Breast epithelium (tissue), 4 donors: ENCODE measurements around the gene GSTM5. TPM values are rescaled to one million over a fixed set of nuclear protein-coding genes. Genes with fewer than 3 reads are reported as not detected.
"Not testable (repeated sequence)": the region's sequence is repeated elsewhere in the genome, so short reads cannot be mapped to it uniquely, and the experiment has no call there.

Experiments used
- DNase-seq, 2 donors: peaks; one replicate each; pipeline ENCODE4 v3.0.0-alpha.2; 2019; ENCODE audit warnings: low spot score in 2 of 2
- H3K27ac ChIP-seq, 2 donors: fragments of 200-600 bp; sonication (generic) in 1 of 2; one replicate each; pipeline ENCODE4 v1.5.1; 2016 to 2019; ENCODE audit warnings: mild to moderate bottlenecking in 1 of 2
- H3K27me3 ChIP-seq, 2 donors: fragments of 200-600 bp; sonication (generic) in 1 of 2; one replicate each; pipeline versions ENCODE4 v1.5.1 to v1.6.0; 2017 to 2019; ENCODE audit warnings: control low read depth in 1 of 2, mild to moderate bottlenecking in 1 of 2
- H3K36me3 ChIP-seq: fragments of 200-600 bp; one replicate; pipeline ENCODE4 v1.5.1; 2019
- H3K4me1 ChIP-seq, 2 donors: fragments of 200-600 bp; sonication (generic); one replicate each; pipeline ENCODE4 v1.5.1; 2016 to 2019; ENCODE audit warnings: control low read depth in 1 of 2
- H3K4me3 ChIP-seq, 3 donors: fragments of 200-600 bp; sonication (generic); 1 replicate in 2 of 3; 2 replicates in 1 of 3; pipeline ENCODE4 v1.5.1; 2016 to 2019; ENCODE audit warnings: mild to moderate bottlenecking in 3 of 3, moderate library complexity in 2 of 3
- H3K9me3 ChIP-seq, 2 donors: fragments of 200-600 bp; sonication (generic) in 1 of 2; one replicate each; pipeline ENCODE4 v1.5.1; 2016 to 2019; ENCODE audit warnings: control low read depth in 1 of 2
- POLR2A ChIP-seq: fragments of 450-650 bp; IDR thresholded peaks from one replicate; pipeline ENCODE4 v1.6.1; 2016; ENCODE audit warnings: antibody characterized with exemption, mild to moderate bottlenecking, moderate library complexity
- POLR2AphosphoS5 ChIP-seq, 3 donors: sonication (generic); formaldehyde crosslinking; IDR thresholded peaks; one replicate each; pipeline ENCODE4 v1.6.1; 2017; ENCODE audit warnings: antibody characterized with exemption in 3 of 3
- intact Hi-C: fragments of 100-400 bp; cut with DNase I; formaldehyde crosslinking; loops from one replicate; pipeline ENCODE4 v1.15.1; 2023; ENCODE audit warnings: low total_unique reads
- total RNA-seq, 3 donors: library from RNA; depleted of rRNA; stranded (reverse); fragments of >200 nt; gene quantifications; one replicate each; pipeline ENCODE4 v1.1.0, GENCODE V29; 2016
- TF ChIP-seq, protein P1 (sequence below), 3 donors: fragments of 450-650 bp; IDR thresholded peaks; one replicate each; pipeline ENCODE4 v1.5.1; 2016 to 2017; ENCODE audit warnings: antibody characterized with exemption in 3 of 3, mild to moderate bottlenecking in 3 of 3, moderate library complexity in 3 of 3

The GSTM5 gene
- total RNA-seq: 1 to 10 TPM; 1.8 to 4.6 (median 3.6) TPM

GRCh38 chr1:109711593-109712320 is at the start of gene GSTM5:
Gene GSTM5, plus strand, starts transcription at chr1:109712251. Its CDS starts 62 bp downstream, at chr1:109712313.
- H3K4me1 ChIP-seq, H3K27me3 ChIP-seq: not testable (repeated sequence)

DNA sequence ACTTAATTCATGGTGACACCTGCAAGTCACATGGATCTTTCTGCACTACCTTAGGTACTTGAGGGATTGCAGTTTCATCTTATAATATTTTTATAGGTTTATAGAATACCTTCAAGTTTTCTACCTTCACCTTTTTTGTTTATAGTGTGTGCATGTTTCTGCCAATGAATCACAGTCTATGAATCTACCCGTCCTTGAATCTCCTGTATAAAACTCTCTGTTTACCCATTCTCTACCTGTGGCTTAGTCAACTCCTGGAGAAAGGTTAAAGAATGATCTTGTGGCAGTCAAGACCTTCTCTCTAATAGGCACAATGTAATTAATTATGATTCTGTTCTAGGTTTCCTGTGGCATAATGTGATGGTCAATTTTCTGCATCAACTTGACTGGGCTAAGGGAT is 47.4 kb upstream of the GSTM5 start:
- Histone ChIP-seq H3K9me3 (no peaks in the 10 kb centered on the region), H3K4me1 (no peaks in the 10 kb centered on the region), H3K27ac (no peak overlapping the region), H3K36me3 (no peaks in the 10 kb centered on the region), H3K27me3 (no peaks in the 10 kb centered on the region), H3K4me3 (no peak overlapping the region)
- TF ChIP-seq POLR2A (no peak), POLR2AphosphoS5 (IDR thresholded peaks at IDR 0.05) (no peak)
- TF ChIP-seq, protein P1, sequence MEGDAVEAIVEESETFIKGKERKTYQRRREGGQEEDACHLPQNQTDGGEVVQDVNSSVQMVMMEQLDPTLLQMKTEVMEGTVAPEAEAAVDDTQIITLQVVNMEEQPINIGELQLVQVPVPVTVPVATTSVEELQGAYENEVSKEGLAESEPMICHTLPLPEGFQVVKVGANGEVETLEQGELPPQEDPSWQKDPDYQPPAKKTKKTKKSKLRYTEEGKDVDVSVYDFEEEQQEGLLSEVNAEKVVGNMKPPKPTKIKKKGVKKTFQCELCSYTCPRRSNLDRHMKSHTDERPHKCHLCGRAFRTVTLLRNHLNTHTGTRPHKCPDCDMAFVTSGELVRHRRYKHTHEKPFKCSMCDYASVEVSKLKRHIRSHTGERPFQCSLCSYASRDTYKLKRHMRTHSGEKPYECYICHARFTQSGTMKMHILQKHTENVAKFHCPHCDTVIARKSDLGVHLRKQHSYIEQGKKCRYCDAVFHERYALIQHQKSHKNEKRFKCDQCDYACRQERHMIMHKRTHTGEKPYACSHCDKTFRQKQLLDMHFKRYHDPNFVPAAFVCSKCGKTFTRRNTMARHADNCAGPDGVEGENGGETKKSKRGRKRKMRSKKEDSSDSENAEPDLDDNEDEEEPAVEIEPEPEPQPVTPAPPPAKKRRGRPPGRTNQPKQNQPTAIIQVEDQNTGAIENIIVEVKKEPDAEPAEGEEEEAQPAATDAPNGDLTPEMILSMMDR (IDR thresholded peaks at IDR 0.05): no peak
- intact Hi-C loops: no loop called here
- DNase-seq: no peak

More at GRCh38 chr1:109711593-109712320, at the start of gene GSTM5:
- H3K9me3 ChIP-seq, DNase-seq, intact Hi-C loops, H3K36me3 ChIP-seq: not testable (repeated sequence)
- peak within 1 kb of the TSS in 1 of 2 donors; percentile 41 for H3K27ac ChIP-seq
- H3K4me3 ChIP-seq: peak within 1 kb of the TSS in 2 of 3 donors; percentile 38 to 60

GRCh38 chr1:109667452-109668122 is 44.5 kb upstream of the GSTM5 start, which contains the start of gene GSTM2:
Gene GSTM2, plus strand, starts transcription at chr1:109668057. Its CDS starts 59 bp downstream, at chr1:109668116.
- Histone ChIP-seq H3K36me3 (no peaks in the 10 kb centered on the region), H3K4me1 (no peaks in the 10 kb centered on the region), H3K9me3 (no peaks in the 10 kb centered on the region), H3K27ac (peak within 1 kb of the TSS; percentile 13 to 22), H3K27me3 (no peaks in the 10 kb centered on the region), H3K4me3 (peak within 1 kb of the TSS; percentile 50 to 71 (median 63))
- DNase-seq: peak; percentile 85 to 91
- intact Hi-C loops: no loop called here
- TF ChIP-seq, protein P1 (IDR thresholded peaks at IDR 0.05): no peak
- TF ChIP-seq POLR2A (no peak), POLR2AphosphoS5 (IDR thresholded peaks at IDR 0.05) (no peak)

- no peaks in the 10 kb centered on the region for H3K27me3 ChIP-seq
- TF ChIP-seq POLR2A: no peak
- no peak for TF ChIP-seq POLR2AphosphoS5 (IDR thresholded peaks at IDR 0.05)
- TF ChIP-seq, protein P1 (IDR thresholded peaks at IDR 0.05): no peak
- no peak for DNase-seq
- H3K4me1 ChIP-seq: no peaks in the 10 kb centered on the region
- H3K9me3 ChIP-seq: no peaks in the 10 kb centered on the region
- intact Hi-C loops: no loop called here
- H3K27ac ChIP-seq: peak overlapping the region; percentile 13
- H3K4me3 ChIP-seq: peak overlapping the region; percentile 50 to 71 (median 63)
- no peaks in the 10 kb centered on the region for H3K36me3 ChIP-seq
Measured at GRCh38 chr1:109668123-109668775, 43.8 kb upstream of the GSTM5 start.

GRCh38 chr1:109669246-109669948 is 42.7 kb upstream of the GSTM5 start:
- intact Hi-C loops: no loop called here
- Histone ChIP-seq H3K36me3 (no peaks in the 10 kb centered on the region), H3K4me1 (no peaks in the 10 kb centered on the region), H3K9me3 (no peaks in the 10 kb centered on the region), H3K27ac (no peak overlapping the region), H3K4me3 (no peak overlapping the region), H3K27me3 (no peaks in the 10 kb centered on the region)
- no peak for DNase-seq
- TF ChIP-seq POLR2AphosphoS5 (IDR thresholded peaks at IDR 0.05) (no peak), POLR2A (no peak)
- TF ChIP-seq, protein P1 (IDR thresholded peaks at IDR 0.05): no peak

GRCh38 chr1:109669949-109670302 is 42.1 kb upstream of the GSTM5 start:
- H3K4me3 ChIP-seq, H3K27me3 ChIP-seq, DNase-seq, H3K9me3 ChIP-seq, H3K36me3 ChIP-seq, H3K27ac ChIP-seq, H3K4me1 ChIP-seq, intact Hi-C loops: not testable (repeated sequence)
